Left lung (tissue), 10 donors: ENCODE results near the gene ZBTB11. TPM values are rescaled to one million over a fixed set of nuclear protein-coding genes. Genes with fewer than 3 reads are reported as not detected.
"Not testable (repeated sequence)": the region's sequence is repeated elsewhere in the genome, so short reads cannot be mapped to it uniquely, and the experiment has no call there.

Experiments used
- ATAC-seq: fragments of 200-7000 bp; cut with Tn5 transposase; one replicate; pipeline ENCODE4 v1.9.1; 2020; ENCODE audit warnings: moderate library complexity
- DNase-seq, 4 donors: peaks; one replicate each; pipeline ENCODE4 v3.0.0-alpha.2; 2013 to 2020
- H3K27ac ChIP-seq, 2 donors: fragments of 200-600 bp; sonication (generic) in 1 of 2; one replicate each; pipeline versions ENCODE4 v1.5.0 to v1.8.0; 2020 to 2021
- H3K27me3 ChIP-seq, 2 donors: fragments of 200-600 bp; sonication (generic) in 1 of 2; one replicate each; pipeline versions ENCODE4 v1.5.0 to v1.8.0; 2020 to 2021
- H3K36me3 ChIP-seq, 2 donors: fragments of 200-600 bp; sonication (generic) in 1 of 2; one replicate each; pipeline versions ENCODE4 v1.5.0 to v1.8.0; 2020 to 2021
- H3K4me1 ChIP-seq, 2 donors: fragments of 200-600 bp; one replicate each; pipeline ENCODE4 v1.8.0; 2021
- H3K4me3 ChIP-seq, 2 donors: fragments of 200-600 bp; sonication (generic) in 1 of 2; one replicate each; pipeline versions ENCODE4 v1.5.0 to v1.8.0; 2020 to 2021; ENCODE audit warnings: mild to moderate bottlenecking in 1 of 2
- H3K9me3 ChIP-seq, 2 donors: fragments of 200-600 bp; sonication (generic) in 1 of 2; one replicate each; pipeline versions ENCODE4 v1.5.0 to v1.8.0; 2020 to 2021
- intact Hi-C, 2 donors: fragments of 100-400 bp; cut with DNase I; formaldehyde crosslinking; loops; one replicate each; pipeline versions ENCODE4 v1.11.2 to v1.14.2; 2022
- polyA plus RNA-seq, 6 donors: library from polyadenylated mRNA; unstranded; fragments of 120-200 nt; gene quantifications; one replicate each; pipeline ENCODE4 v1.2.1, GENCODE V29; 2013; ENCODE audit not compliant: insufficient read length in 6 of 6
- total RNA-seq, 2 donors: library from RNA; stranded (reverse); fragmentation: NEBNext Ultra II Directional; extraction: Animal tissue kit (Norgen Biotek cat#: 25700); gene quantifications; one replicate each; pipeline ENCODE4 v1.2.1, GENCODE V29; 2021
- TF ChIP-seq, protein P1 (sequence below), 2 donors: fragments of 200-600 bp; sonication (generic) in 1 of 2; IDR thresholded peaks; one replicate each; pipeline versions ENCODE4 v1.5.0 to v1.8.0; 2021; ENCODE audit warnings: antibody characterized with exemption in 2 of 2
- donor health status: DM: no; HTN: yes; CAD: no.
- donor health status: DM: no; HTN: no; CAD: no.

Gene ZBTB11
- total and polyA plus RNA-seq, 8 donors, result 16.6 to 27.7 (median 25.7) TPM

DNA sequence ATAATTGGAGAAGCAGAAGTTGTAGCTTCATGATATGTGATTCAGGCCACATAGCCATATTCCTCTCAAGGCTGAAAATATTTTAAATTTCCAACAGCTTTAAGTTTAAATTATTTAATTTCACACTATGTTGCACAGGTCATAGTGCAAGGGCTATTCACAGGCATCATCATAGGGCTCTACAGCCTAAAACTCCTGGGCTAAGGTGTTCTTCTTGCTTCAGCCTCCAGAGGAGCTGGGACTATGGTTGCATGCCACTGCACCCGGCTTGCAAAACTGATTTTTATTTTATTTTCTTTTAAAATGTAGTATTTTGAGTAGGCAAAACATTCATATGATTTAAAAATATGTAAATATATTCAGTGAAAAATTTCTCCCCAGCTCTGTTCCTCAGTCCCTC is 41.5 kb upstream of the ZBTB11 start:
- TF ChIP-seq, protein P1, sequence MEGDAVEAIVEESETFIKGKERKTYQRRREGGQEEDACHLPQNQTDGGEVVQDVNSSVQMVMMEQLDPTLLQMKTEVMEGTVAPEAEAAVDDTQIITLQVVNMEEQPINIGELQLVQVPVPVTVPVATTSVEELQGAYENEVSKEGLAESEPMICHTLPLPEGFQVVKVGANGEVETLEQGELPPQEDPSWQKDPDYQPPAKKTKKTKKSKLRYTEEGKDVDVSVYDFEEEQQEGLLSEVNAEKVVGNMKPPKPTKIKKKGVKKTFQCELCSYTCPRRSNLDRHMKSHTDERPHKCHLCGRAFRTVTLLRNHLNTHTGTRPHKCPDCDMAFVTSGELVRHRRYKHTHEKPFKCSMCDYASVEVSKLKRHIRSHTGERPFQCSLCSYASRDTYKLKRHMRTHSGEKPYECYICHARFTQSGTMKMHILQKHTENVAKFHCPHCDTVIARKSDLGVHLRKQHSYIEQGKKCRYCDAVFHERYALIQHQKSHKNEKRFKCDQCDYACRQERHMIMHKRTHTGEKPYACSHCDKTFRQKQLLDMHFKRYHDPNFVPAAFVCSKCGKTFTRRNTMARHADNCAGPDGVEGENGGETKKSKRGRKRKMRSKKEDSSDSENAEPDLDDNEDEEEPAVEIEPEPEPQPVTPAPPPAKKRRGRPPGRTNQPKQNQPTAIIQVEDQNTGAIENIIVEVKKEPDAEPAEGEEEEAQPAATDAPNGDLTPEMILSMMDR (IDR thresholded peaks at IDR 0.05), result no peak
- intact Hi-C loops, result no loop called here
- H3K36me3 ChIP-seq, result no peaks in the 10 kb centered on the region
- no peaks in the 10 kb centered on the region for H3K9me3 ChIP-seq
- DNase-seq, result no peak
- no peak for ATAC-seq
- H3K27me3 ChIP-seq, result no peaks in the 10 kb centered on the region
- peaks cover 0 to 28% of the 10 kb centered on the region in 2 donors for H3K4me1 ChIP-seq
- H3K4me3 ChIP-seq, result peak overlapping the region in 1 of 2 donors; percentile 3
- H3K27ac ChIP-seq, result no peak overlapping the region

DNA sequence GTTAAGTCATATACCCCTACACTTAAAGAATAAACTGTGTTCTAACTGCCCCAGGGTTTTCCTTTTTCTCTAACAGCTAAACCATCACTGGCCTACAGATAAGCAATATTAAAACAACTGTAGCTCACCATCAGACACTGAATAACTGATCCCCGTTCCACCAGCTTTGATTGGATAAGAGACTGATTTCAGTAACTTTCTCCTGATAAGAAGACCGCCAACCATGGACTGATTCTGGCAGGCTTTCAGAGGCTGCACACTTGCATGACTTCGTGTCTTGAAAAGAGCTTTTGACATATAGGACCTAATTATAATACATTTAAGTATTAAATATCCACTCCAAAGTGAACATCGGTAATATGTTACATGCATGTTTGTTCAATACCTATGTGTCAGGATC is 32.2 kb upstream of the ZBTB11 start:
- Histone ChIP-seq H3K9me3 (no peaks in the 10 kb centered on the region), H3K27ac (no peak overlapping the region), H3K4me3 (no peak overlapping the region), H3K36me3 (no peaks in the 10 kb centered on the region), H3K4me1 (no peaks in the 10 kb centered on the region), H3K27me3 (no peaks in the 10 kb centered on the region)
- no peak for ATAC-seq
- intact Hi-C loops, result no loop called here
- TF ChIP-seq, protein P1 (IDR thresholded peaks at IDR 0.05), result no peak
- no peak for DNase-seq

DNA sequence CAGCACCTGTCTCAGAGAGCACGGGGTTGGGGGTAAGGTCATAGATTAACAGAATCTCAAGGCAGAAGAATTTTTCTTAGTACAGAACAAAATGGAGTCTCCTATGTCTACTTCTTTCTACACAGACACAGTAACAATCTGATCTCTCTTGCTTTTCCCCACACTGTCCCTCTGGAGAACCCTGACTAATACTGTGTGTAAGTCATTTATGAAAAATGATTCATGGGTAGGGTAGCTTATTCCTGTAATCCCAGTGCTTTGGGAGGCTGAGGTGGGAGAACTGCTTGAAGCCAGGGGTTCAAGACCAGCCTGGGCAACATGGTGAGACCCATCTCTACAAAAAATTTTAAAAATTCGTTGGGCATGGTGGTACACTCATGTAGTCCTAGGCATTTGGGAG is 27.7 kb upstream of the ZBTB11 start:
- H3K27me3 ChIP-seq, DNase-seq, H3K4me3 ChIP-seq, H3K9me3 ChIP-seq, H3K4me1 ChIP-seq, H3K36me3 ChIP-seq, intact Hi-C loops: not testable (repeated sequence)
- ATAC-seq, result peak; percentile 16
- H3K27ac ChIP-seq, result peak overlapping the region in 1 of 2 donors; percentile 39

DNA sequence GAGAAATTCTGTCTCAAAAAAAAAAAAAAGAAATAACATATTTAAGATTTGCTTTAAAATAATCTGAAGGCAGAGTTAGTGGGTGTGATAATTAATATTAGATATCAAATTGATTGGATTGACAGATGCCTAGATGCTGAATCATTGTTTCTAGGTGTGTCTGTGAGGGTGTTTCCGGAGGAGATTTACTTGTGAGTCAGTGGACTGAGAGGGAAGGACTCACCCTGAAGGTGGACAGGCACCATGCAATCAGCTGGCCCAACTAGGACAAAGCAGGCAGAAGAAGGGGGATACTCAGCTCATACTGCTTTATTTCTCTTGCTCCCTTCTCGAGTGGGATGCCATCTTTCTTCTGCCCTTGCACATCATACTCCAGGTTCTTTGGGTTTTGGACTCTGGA is 26.2 kb upstream of the ZBTB11 start:
- Histone ChIP-seq H3K4me3 (peak overlapping the region in 1 of 2 donors; percentile 6), H3K27ac (peak overlapping the region; percentile 15 to 58), H3K36me3 (no peaks in the 10 kb centered on the region), H3K27me3 (no peaks in the 10 kb centered on the region), H3K9me3 (no peaks in the 10 kb centered on the region), H3K4me1 (no peaks in the 10 kb centered on the region)
- no peak for DNase-seq
- TF ChIP-seq, protein P1 (IDR thresholded peaks at IDR 0.05), result no peak
- intact Hi-C loops, result no loop called here
- peak; percentile 77 for ATAC-seq

DNA sequence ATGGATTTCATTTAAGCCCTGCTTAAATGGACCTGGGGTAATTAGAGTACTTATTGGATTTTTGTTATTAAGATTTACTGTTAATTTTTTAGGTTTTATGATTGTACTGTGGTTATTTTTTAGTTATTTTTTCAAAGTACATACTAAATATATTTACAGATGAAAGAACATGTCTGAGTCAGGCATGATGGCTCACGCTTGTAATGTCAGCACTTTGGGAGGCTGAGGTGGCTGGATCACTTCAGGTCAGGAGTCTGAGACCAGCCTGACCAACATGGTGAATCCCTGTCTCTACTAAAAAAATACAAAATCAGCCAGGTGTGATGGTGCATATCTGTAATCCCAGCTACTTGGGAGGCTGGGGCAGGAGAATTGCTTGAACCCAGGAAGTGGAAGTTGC is 25.8 kb upstream of the ZBTB11 start:
- Histone ChIP-seq H3K27me3 (no peaks in the 10 kb centered on the region), H3K27ac (peak overlapping the region in 1 of 2 donors; percentile 58), H3K4me1 (no peaks in the 10 kb centered on the region), H3K36me3 (no peaks in the 10 kb centered on the region), H3K4me3 (no peak overlapping the region), H3K9me3 (no peaks in the 10 kb centered on the region)
- DNase-seq, result no peak
- no peak for ATAC-seq
- intact Hi-C loops, result no loop called here
- TF ChIP-seq, protein P1 (IDR thresholded peaks at IDR 0.05), result no peak
